ENCODE results near the gene OR10H1. TPM values are rescaled to one million over a fixed set of nuclear protein-coding genes. Genes with fewer than 3 reads are reported as not detected.
A peak's percentile ranks its signal among the peaks of the same experiment; 100 is the strongest.

The OR10H1 gene
- total and polyA plus RNA-seq, 9 of the 15 experiments (the other 6 are each of a cell fraction or from before 2014, with no cell fraction given) = not detected

- no peak for TF ChIP-seq ZBTB40 (IDR thresholded peaks at IDR 0.05)
- TF ChIP-seq ZBTB40 (CRISPR knock-in tag; IDR thresholded peaks at IDR 0.05) = no peak
- no peak for TF ChIP-seq MYBL2 (IDR thresholded peaks at IDR 0.05; ENCODE audit: low read depth)
- TF ChIP-seq MYBL2 (CRISPR knock-in tag; IDR thresholded peaks at IDR 0.05; ENCODE audit: borderline replicate concordance) = no peak
- TF ChIP-seq FOXM1 (IDR thresholded peaks at IDR 0.05; ENCODE audit: low read depth) = no peak
- no peak for TF ChIP-seq FOXM1 (CRISPR knock-in tag; IDR thresholded peaks at IDR 0.05; ENCODE audit: low read depth)
- TF ChIP-seq ZFP1 (CRISPR knock-in tag; IDR thresholded peaks at IDR 0.05) = 0 out of 2 replicates have a peak, but pooled peaks have one; percentile 30
- peak; percentile 67; the same call in 1 of the 2 replicates for TF ChIP-seq HSF4 (CRISPR knock-in tag; IDR thresholded peaks at IDR 0.05; ENCODE audit: borderline replicate concordance)
- no peak for TF ChIP-seq RNF219 (CRISPR knock-in tag; IDR thresholded peaks at IDR 0.05)
- TF ChIP-seq ELF4 (CRISPR knock-in tag; IDR thresholded peaks at IDR 0.05) = no peak
- TF ChIP-seq KHSRP (IDR thresholded peaks at IDR 0.05) = no peak
Observed at GRCh38 chr19:15825753-15826152, 10.3 kb upstream of the OR10H1 start (continued).
